AG09319 (cell line): Measurements from ENCODE around the gene TMEM214.
A peak's percentile ranks its signal among the peaks of the same experiment; 100 is the strongest.

Source experiments
- DNase-seq: peaks from one replicate; pipeline ENCODE4 v3.0.0-alpha.2; 2010; ENCODE audit warnings: low read depth; ENCODE audit errors: extremely low read depth
- TF ChIP-seq, protein P1 (sequence below): IDR thresholded peaks from 2 replicates; pipeline ENCODE4 v1.5.1; 2011; ENCODE audit warnings: low read depth, mild to moderate bottlenecking, inconsistent platforms, low read length, moderate library complexity

Gene TMEM214

GRCh38 chr2:27032495-27033252, at the start of gene TMEM214:
Gene TMEM214, plus strand, starts transcription at chr2:27032965. Its CDS starts 51 bp downstream, at chr2:27033016.
- TF ChIP-seq, protein P1, sequence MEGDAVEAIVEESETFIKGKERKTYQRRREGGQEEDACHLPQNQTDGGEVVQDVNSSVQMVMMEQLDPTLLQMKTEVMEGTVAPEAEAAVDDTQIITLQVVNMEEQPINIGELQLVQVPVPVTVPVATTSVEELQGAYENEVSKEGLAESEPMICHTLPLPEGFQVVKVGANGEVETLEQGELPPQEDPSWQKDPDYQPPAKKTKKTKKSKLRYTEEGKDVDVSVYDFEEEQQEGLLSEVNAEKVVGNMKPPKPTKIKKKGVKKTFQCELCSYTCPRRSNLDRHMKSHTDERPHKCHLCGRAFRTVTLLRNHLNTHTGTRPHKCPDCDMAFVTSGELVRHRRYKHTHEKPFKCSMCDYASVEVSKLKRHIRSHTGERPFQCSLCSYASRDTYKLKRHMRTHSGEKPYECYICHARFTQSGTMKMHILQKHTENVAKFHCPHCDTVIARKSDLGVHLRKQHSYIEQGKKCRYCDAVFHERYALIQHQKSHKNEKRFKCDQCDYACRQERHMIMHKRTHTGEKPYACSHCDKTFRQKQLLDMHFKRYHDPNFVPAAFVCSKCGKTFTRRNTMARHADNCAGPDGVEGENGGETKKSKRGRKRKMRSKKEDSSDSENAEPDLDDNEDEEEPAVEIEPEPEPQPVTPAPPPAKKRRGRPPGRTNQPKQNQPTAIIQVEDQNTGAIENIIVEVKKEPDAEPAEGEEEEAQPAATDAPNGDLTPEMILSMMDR = no peak
- DNase-seq = peak; percentile 73

DNA sequence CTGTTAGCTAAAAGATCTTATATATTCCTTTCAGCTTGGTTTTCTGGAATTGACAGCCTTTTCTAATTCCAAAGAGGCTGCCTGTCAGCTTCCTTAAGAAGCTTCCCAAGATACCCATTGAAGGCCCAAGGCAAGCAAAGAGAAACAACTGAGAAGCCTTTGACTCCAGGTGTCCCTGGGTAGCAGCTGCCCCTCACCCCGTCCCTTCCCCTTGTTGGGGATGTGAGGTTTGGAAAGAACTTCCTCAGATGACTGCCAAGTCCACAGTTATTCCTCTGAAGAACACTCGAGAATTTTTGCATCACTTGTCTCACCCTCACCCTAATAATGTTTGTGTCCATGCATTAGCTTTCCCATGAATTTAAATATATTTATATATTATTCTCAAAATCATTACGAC, 49.0 kb upstream of the TMEM214 start:
- DNase-seq = no peak

GRCh38 chr2:26985807-26986206, 47.0 kb upstream of the TMEM214 start:
- DNase-seq = no peak
- TF ChIP-seq, protein P1 = no peak

More for the DNA sequence above, 49.0 kb upstream of the TMEM214 start:
- TF ChIP-seq, protein P1 = no peak

DNA sequence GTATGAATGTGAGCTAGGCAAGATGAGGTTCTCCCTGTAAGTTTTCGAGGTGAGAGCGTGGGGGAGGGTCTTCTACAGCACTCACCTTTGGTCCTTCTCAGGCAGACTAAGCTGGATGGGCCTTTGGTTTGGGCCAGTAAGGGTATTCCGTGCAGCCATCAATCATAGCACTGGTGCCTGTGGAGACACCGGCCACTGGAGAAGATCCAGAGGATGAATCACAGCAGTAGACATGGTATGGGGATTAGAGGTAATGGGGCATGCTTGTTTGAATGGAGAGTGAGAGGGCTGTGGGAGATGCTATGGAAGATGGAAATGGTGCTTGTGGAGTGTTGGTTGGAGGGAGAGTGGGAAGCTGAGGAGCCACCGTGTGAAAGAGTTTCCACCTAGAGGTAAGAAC, 46.2 kb upstream of the TMEM214 start:
- no peak for DNase-seq
- TF ChIP-seq, protein P1 = no peak

GRCh38 chr2:26988058-26988860, 44.5 kb upstream of the TMEM214 start:
- DNase-seq = peak; percentile 64
- TF ChIP-seq, protein P1 = no peak

DNA sequence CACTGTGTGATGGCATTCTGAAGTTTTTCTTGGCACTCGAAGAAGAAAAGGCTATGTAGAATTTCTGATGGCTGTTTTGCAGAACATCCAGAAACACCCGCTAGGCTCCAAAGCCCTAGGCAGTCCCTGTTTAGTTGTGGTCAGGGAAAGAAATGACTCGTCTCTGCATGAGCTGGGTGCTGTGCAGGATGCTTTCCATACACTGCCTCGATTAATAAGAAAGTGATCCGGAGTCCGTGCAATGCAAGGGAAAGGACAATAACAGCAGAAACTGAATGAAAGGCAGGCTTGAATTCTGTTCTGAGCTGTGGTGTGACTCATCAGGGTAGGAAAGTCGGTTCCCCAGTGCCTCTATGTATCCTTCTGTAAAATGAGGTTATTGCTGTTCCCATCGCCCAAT, 43.6 kb upstream of the TMEM214 start:
- TF ChIP-seq, protein P1 = no peak
- DNase-seq = no peak

DNA sequence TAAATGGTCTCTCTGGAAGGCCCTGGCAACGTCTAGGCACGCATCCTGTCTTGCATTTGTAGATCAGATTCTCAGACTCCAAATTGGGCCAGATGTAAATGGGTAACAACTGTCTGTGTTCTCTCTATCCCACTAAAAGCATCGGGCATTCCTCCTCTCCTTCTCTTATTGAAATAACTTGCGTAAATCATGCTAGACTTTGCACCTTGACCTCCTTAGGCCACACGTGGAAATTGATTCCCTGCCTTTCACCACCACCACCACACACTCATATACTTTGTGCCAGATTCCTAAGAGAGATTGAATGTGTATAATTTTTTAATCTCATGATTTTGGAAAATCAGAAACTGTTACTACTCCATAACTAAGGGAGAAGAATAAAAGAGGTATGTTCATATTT, 41.0 kb upstream of the TMEM214 start:
- no peak for DNase-seq
- TF ChIP-seq, protein P1 = no peak
